Thyroid gland (tissue), 4 donors: ENCODE measurements around the gene EFCC1. TPM values are rescaled to one million over a fixed set of nuclear protein-coding genes. Genes with fewer than 3 reads are reported as not detected.

Experiments used
- DNase-seq, 2 donors: peaks; one replicate each; pipeline ENCODE4 v3.0.0-alpha.2; 2019
- H3K27ac ChIP-seq, 3 donors: fragments of 200-600 bp; sonication (generic); 1 replicate in 2 of 3; 2 replicates in 1 of 3; pipeline ENCODE4 v1.5.1; 2016 to 2019; ENCODE audit warnings: mild to moderate bottlenecking in 1 of 3, moderate library complexity in 1 of 3
- H3K27me3 ChIP-seq: fragments of 200-600 bp; sonication (generic); one replicate; pipeline ENCODE4 v1.5.1; 2019
- H3K36me3 ChIP-seq, 2 donors: fragments of 200-600 bp; sonication (generic); one replicate each; pipeline ENCODE4 v1.5.1; 2016 to 2019
- H3K4me1 ChIP-seq, 2 donors: fragments of 200-600 bp; sonication (generic); one replicate each; pipeline ENCODE4 v1.5.1; 2017 to 2019
- H3K4me3 ChIP-seq, 3 donors: fragments of 200-600 bp; sonication (generic); replicated peaks in 1 of 3; 1 replicate in 2 of 3; 2 replicates in 1 of 3; pipeline ENCODE4 v1.5.1; 2016; ENCODE audit warnings: mild to moderate bottlenecking in 1 of 3
- H3K9me3 ChIP-seq: fragments of 200-600 bp; sonication (generic); one replicate; pipeline ENCODE4 v1.5.1; 2017
- CTCF ChIP-seq, 6 experiments: fragments of 200-600 bp in 3 of 6; fragments of 450-650 bp in 3 of 6; sonication (generic) in 3 of 6; IDR thresholded peaks; one replicate each; pipeline ENCODE4 v1.5.1; 2016 to 2019; ENCODE audit warnings: antibody characterized with exemption in 6 of 6, mild to moderate bottlenecking in 2 of 6, inconsistent platforms in 1 of 6, moderate library complexity in 1 of 6
- POLR2A ChIP-seq, 2 donors: fragments of 450-650 bp; IDR thresholded peaks; one replicate each; pipeline ENCODE4 v1.6.1; 2017; ENCODE audit warnings: antibody characterized with exemption in 2 of 2, mild to moderate bottlenecking in 2 of 2, moderate library complexity in 1 of 2
- WGBS, 2 donors: methylation state at CpG; one replicate each; pipeline ENCODE4 v1.1.5; 2017; 5-methylcytosine and 5-hydroxymethylcytosine counted together
- intact Hi-C: fragments of 100-400 bp; cut with DNase I; formaldehyde crosslinking; loops from one replicate; pipeline ENCODE4 v1.15.1; 2023
- total RNA-seq, 4 donors: library from RNA; depleted of rRNA; stranded (reverse); fragments of >200 nt; gene quantifications; one replicate each; pipeline ENCODE4 v1.2.3, GENCODE V29; 2016

EFCC1 gene
- total RNA-seq, 4 donors from 2014 or later = 3.6 to 16.8 (median 9.9) TPM

- no peak overlapping the region for H3K4me3 ChIP-seq
- intact Hi-C loops = no loop called here
These were observed 25.8 kb upstream of the EFCC1 start for GRCh38 chr3:128975276-128975675.

GRCh38 chr3:128983293-128984069 is 17.6 kb upstream of the EFCC1 start:
- Histone ChIP-seq H3K4me3 (no peak overlapping the region), H3K9me3 (no peaks in the 10 kb centered on the region), H3K27me3 (no peaks in the 10 kb centered on the region), H3K27ac (no peak overlapping the region), H3K36me3 (no peaks in the 10 kb centered on the region), H3K4me1 (no peaks in the 10 kb centered on the region)
- 85 to 86% methylated on average over 9 of the region's 9 CpGs for WGBS, 2 donors
- TF ChIP-seq CTCF (IDR thresholded peaks at IDR 0.05) (no peak), POLR2A (IDR thresholded peaks at IDR 0.05) (no peak)
- intact Hi-C loops = no loop called here
- DNase-seq = no peak

More at GRCh38 chr3:128975276-128975675, 25.8 kb upstream of the EFCC1 start:
- WGBS, 2 donors = 96 to 97% methylated on average over 1 of the region's 1 CpG
- no peaks in the 10 kb centered on the region for H3K36me3 ChIP-seq
- peaks cover 0 to 4% of the 10 kb centered on the region in 2 donors for H3K4me1 ChIP-seq
- no peak for DNase-seq
- H3K9me3 ChIP-seq = no peaks in the 10 kb centered on the region
- H3K27ac ChIP-seq = no peak overlapping the region
- no peak for TF ChIP-seq POLR2A (IDR thresholded peaks at IDR 0.05)
- no peaks in the 10 kb centered on the region for H3K27me3 ChIP-seq

GRCh38 chr3:128984596-128984995 is 16.5 kb upstream of the EFCC1 start:
- Histone ChIP-seq H3K27ac (no peak overlapping the region), H3K4me3 (no peak overlapping the region), H3K9me3 (no peaks in the 10 kb centered on the region), H3K4me1 (no peaks in the 10 kb centered on the region), H3K36me3 (no peaks in the 10 kb centered on the region), H3K27me3 (no peaks in the 10 kb centered on the region)
- TF ChIP-seq POLR2A (IDR thresholded peaks at IDR 0.05) (no peak), CTCF (IDR thresholded peaks at IDR 0.05) (no peak)
- WGBS, 2 donors = 92 to 94% methylated on average over 3 of the region's 3 CpGs
- no peak for DNase-seq
- intact Hi-C loops = no loop called here

GRCh38 chr3:128987302-128988100 is 13.6 kb upstream of the EFCC1 start:
- WGBS, 2 donors = 90 to 91% methylated on average over 15 of the region's 15 CpGs
- no peak overlapping the region for H3K4me3 ChIP-seq

GRCh38 chr3:128988286-128988685 is 12.8 kb upstream of the EFCC1 start:
- Histone ChIP-seq H3K27ac (no peak overlapping the region), H3K4me3 (no peak overlapping the region), H3K36me3 (no peaks in the 10 kb centered on the region), H3K9me3 (no peaks in the 10 kb centered on the region), H3K4me1 (peaks cover 4% of the 10 kb centered on the region in 2 donors), H3K27me3 (no peaks in the 10 kb centered on the region)
- TF ChIP-seq POLR2A (IDR thresholded peaks at IDR 0.05) (no peak), CTCF (IDR thresholded peaks at IDR 0.05) (no peak)
- no peak for DNase-seq
- WGBS, 2 donors = 93 to 96% methylated on average over 8 of the region's 8 CpGs
- intact Hi-C loops = no loop called here

More at GRCh38 chr3:128987302-128988100, 13.6 kb upstream of the EFCC1 start:
- Histone ChIP-seq H3K27me3 (no peaks in the 10 kb centered on the region), H3K9me3 (no peaks in the 10 kb centered on the region), H3K36me3 (no peaks in the 10 kb centered on the region), H3K4me1 (no peaks in the 10 kb centered on the region), H3K27ac (no peak overlapping the region)
- TF ChIP-seq CTCF (IDR thresholded peaks at IDR 0.05) = no peak
- TF ChIP-seq POLR2A (IDR thresholded peaks at IDR 0.05) = no peak
- intact Hi-C loops = no loop called here
- no peak for DNase-seq
